Measurements from ENCODE around the gene ANKRD1. TPM values are rescaled to one million over a fixed set of nuclear protein-coding genes. Genes with fewer than 3 reads are reported as not detected.

ANKRD1 gene
- total RNA-seq, 1 donor from 2014 or later = 47.5 TPM

GRCh38 chr10:90917238-90917967 is 3.5 kb downstream of the ANKRD1 start:
- no peak for TF ChIP-seq CTCF (IDR thresholded peaks at IDR 0.05)
- Histone ChIP-seq H3K27me3 (ENCODE audit: low read depth) (peaks cover 5% of the 10 kb centered on the region), H3K36me3 (no peaks in the 10 kb centered on the region), H3K4me1 (no peaks in the 10 kb centered on the region), H3K27ac (no peak overlapping the region), H3K4me3 (no peak overlapping the region), H3K9me3 (no peaks in the 10 kb centered on the region)
- DNase-seq (no peak), ATAC-seq (no peak)
- intact Hi-C loops (cut with DNase I) = no loop called here

- intact Hi-C loops (cut with DNase I) = no loop called here
- Histone ChIP-seq H3K27ac (no peak overlapping the region), H3K4me1 (peaks cover 6% of the 10 kb centered on the region), H3K27me3 (ENCODE audit: low read depth) (peaks cover 5% of the 10 kb centered on the region), H3K4me3 (no peak overlapping the region), H3K9me3 (no peaks in the 10 kb centered on the region), H3K36me3 (no peaks in the 10 kb centered on the region)
- DNase-seq = no peak
- no peak for ATAC-seq
- TF ChIP-seq CTCF (IDR thresholded peaks at IDR 0.05) = no peak
These were observed 4.3 kb downstream of the ANKRD1 start for GRCh38 chr10:90916392-90917237.

GRCh38 chr10:90915766-90916075 is 5.2 kb downstream of the ANKRD1 start:
- Histone ChIP-seq H3K4me3 (no peak overlapping the region), H3K36me3 (no peaks in the 10 kb centered on the region), H3K4me1 (peaks cover 7% of the 10 kb centered on the region), H3K27me3 (ENCODE audit: low read depth) (peaks cover 5% of the 10 kb centered on the region), H3K27ac (no peak overlapping the region), H3K9me3 (no peaks in the 10 kb centered on the region)
- intact Hi-C loops (cut with DNase I) = no loop called here
- no peak for TF ChIP-seq CTCF (IDR thresholded peaks at IDR 0.05)
- ATAC-seq = no peak
- no peak for DNase-seq

- intact Hi-C loops (cut with DNase I) = no loop called here
- no peak overlapping the region for H3K27ac ChIP-seq
- no peaks in the 10 kb centered on the region for H3K36me3 ChIP-seq
- H3K27me3 ChIP-seq (ENCODE audit: low read depth) = peaks cover 3% of the 10 kb centered on the region
- TF ChIP-seq CTCF (IDR thresholded peaks at IDR 0.05) = no peak
- no peak overlapping the region for H3K4me3 ChIP-seq
- ATAC-seq (no peak), DNase-seq (no peak)
- no peaks in the 10 kb centered on the region for H3K9me3 ChIP-seq
- H3K4me1 ChIP-seq = peaks cover 7% of the 10 kb centered on the region
These were observed 5.7 kb downstream of the ANKRD1 start for GRCh38 chr10:90914992-90915765.

- TF ChIP-seq CTCF (IDR thresholded peaks at IDR 0.05) = no peak
- H3K27me3 ChIP-seq (ENCODE audit: low read depth) = no peaks in the 10 kb centered on the region
- ATAC-seq (no peak), DNase-seq (no peak)
- no peak overlapping the region for H3K27ac ChIP-seq
- H3K9me3 ChIP-seq = no peaks in the 10 kb centered on the region
- no peak overlapping the region for H3K4me3 ChIP-seq
- no peaks in the 10 kb centered on the region for H3K36me3 ChIP-seq
- intact Hi-C loops (cut with DNase I) = no loop called here
- peaks cover 7% of the 10 kb centered on the region for H3K4me1 ChIP-seq
These were observed 7.0 kb downstream of the ANKRD1 start for GRCh38 chr10:90913774-90914420.

Measured in lower lobe of right lung (tissue), 2 donors.